Neural cell (in vitro differentiated cells): ENCODE measurements around the gene SPATS2. TPM values are rescaled to one million over a fixed set of nuclear protein-coding genes. Genes with fewer than 3 reads are reported as not detected.

Experiments used
- H2AFZ ChIP-seq: fragments of 200-600, 300-800 bp; sonication (generic), shearing (Covaris generic); 2 replicates; pipeline ENCODE4 v1.6.0; 2014; ENCODE audit warnings: low read depth, mild to moderate bottlenecking, antibody characterized with exemption, low read length, moderate library complexity
- H3F3A ChIP-seq: fragments of 200-600 bp; shearing (Covaris generic); 2 replicates; pipeline ENCODE4 v1.6.1; 2016; ENCODE audit warnings: mild to moderate bottlenecking, moderate library complexity, mixed read lengths, antibody characterized with exemption, low read length; ENCODE audit not compliant: insufficient read depth, poor library complexity, severe bottlenecking
- H3K27ac ChIP-seq: fragments of 200-600, 300-800 bp; sonication (generic), shearing (Covaris generic); 2 replicates; pipeline ENCODE4 v1.5.1; 2014; ENCODE audit warnings: mild to moderate bottlenecking, low read length, moderate library complexity
- H3K27me3 ChIP-seq: fragments of 300-800, 200-600 bp; sonication (generic), shearing (Covaris generic); 2 replicates; pipeline ENCODE4 v1.6.0; 2014; ENCODE audit warnings: mild to moderate bottlenecking, low read depth, low read length, moderate library complexity; ENCODE audit not compliant: insufficient read depth
- H3K36me3 ChIP-seq: fragments of 300-800, 200-600 bp; sonication (generic), shearing (Covaris generic); 2 replicates; pipeline ENCODE4 v1.5.1; 2014; ENCODE audit warnings: mild to moderate bottlenecking, antibody characterized with exemption, low read length, moderate library complexity; ENCODE audit not compliant: insufficient read depth
- H3K4me2 ChIP-seq: fragments of 300-800, 200-600 bp; sonication (generic), shearing (Covaris generic); 2 replicates; pipeline ENCODE4 v1.6.0; 2014; ENCODE audit warnings: mild to moderate bottlenecking, low read length
- H3K4me3 ChIP-seq: fragments of 300-800, 200-600 bp; sonication (generic), shearing (Covaris generic); 2 replicates; pipeline ENCODE4 v1.5.1; 2014; ENCODE audit warnings: mild to moderate bottlenecking, low read length, moderate library complexity
- H3K79me2 ChIP-seq: fragments of 200-600 bp; shearing (Covaris generic); replicated peaks from 2 replicates; pipeline ENCODE4 v1.6.0; 2014; ENCODE audit warnings: mild to moderate bottlenecking, low read length, moderate library complexity; ENCODE audit not compliant: insufficient read depth
- H3K9ac ChIP-seq: fragments of 300-800, 200-600 bp; sonication (generic), shearing (Covaris generic); 2 replicates; pipeline ENCODE4 v1.6.1; 2016; ENCODE audit warnings: mild to moderate bottlenecking, low read length, mixed read lengths
- H3K9me2 ChIP-seq: fragments of 200-600 bp; shearing (Covaris generic); 2 replicates; pipeline ENCODE4 v1.6.1; 2016; ENCODE audit warnings: mild to moderate bottlenecking, low read length, mixed read lengths; ENCODE audit not compliant: insufficient read depth
- H3K9me3 ChIP-seq: fragments of 200-600, 300-800 bp; sonication (generic), shearing (Covaris generic); 2 replicates; pipeline ENCODE4 v1.6.1; 2016; ENCODE audit warnings: mild to moderate bottlenecking, mixed run types, low read length, moderate library complexity, mixed read lengths
- H4K20me1 ChIP-seq: fragments of 200-600 bp; shearing (Covaris generic); 2 replicates; pipeline ENCODE4 v1.6.1; 2016; ENCODE audit warnings: mild to moderate bottlenecking, mixed run types; ENCODE audit not compliant: insufficient read depth
- CTCF ChIP-seq: fragments of 450-650 bp; IDR thresholded peaks from 2 replicates; pipeline ENCODE4 v1.5.1; 2014; ENCODE audit warnings: antibody characterized with exemption, mild to moderate bottlenecking, moderate library complexity; ENCODE audit not compliant: poor library complexity, severe bottlenecking
- EP300 ChIP-seq: fragments of 450-650 bp; conservative IDR thresholded peaks from 2 replicates; pipeline ENCODE4 v1.6.1; 2014; ENCODE audit warnings: antibody characterized with exemption, mild to moderate bottlenecking, moderate library complexity; ENCODE audit not compliant: poor library complexity, severe bottlenecking
- EZH2 ChIP-seq: fragments of 200-600, 300-800 bp; shearing (Covaris generic), sonication (generic); IDR thresholded peaks from 2 replicates; pipeline ENCODE4 v1.6.1; 2014; ENCODE audit warnings: antibody characterized with exemption, low read length, borderline replicate concordance, mild to moderate bottlenecking; ENCODE audit not compliant: insufficient read depth, poor library complexity, severe bottlenecking
- MXI1 ChIP-seq: fragments of 450-650 bp; conservative IDR thresholded peaks from 2 replicates; pipeline ENCODE4 v1.6.1; 2014; ENCODE audit warnings: antibody characterized with exemption, mild to moderate bottlenecking; ENCODE audit not compliant: poor library complexity, severe bottlenecking
- POLR2AphosphoS5 ChIP-seq: IDR thresholded peaks from 2 replicates; pipeline ENCODE4 v1.6.1; 2012
- RAD21 ChIP-seq: fragments of 450-650 bp; conservative IDR thresholded peaks from 2 replicates; pipeline ENCODE4 v1.6.1; 2014; ENCODE audit warnings: antibody characterized with exemption, mild to moderate bottlenecking, moderate library complexity
- REST ChIP-seq: IDR thresholded peaks from 2 replicates; pipeline ENCODE4 v1.6.1; 2012; ENCODE audit warnings: borderline replicate concordance
- SMC3 ChIP-seq: fragments of 450-650 bp; conservative IDR thresholded peaks from 2 replicates; pipeline ENCODE4 v1.6.1; 2014; ENCODE audit warnings: antibody characterized with exemption, mild to moderate bottlenecking, moderate library complexity; ENCODE audit not compliant: poor library complexity
- TAF1 ChIP-seq: IDR thresholded peaks from 2 replicates; pipeline ENCODE4 v1.6.1; 2012; ENCODE audit warnings: low read depth
- polyA plus RNA-seq: library from polyadenylated mRNA; depleted of rRNA; stranded (reverse); fragments of >200 nt; gene quantifications from 2 replicates; pipeline ENCODE4 v1.2.3, GENCODE V29; 2014

The SPATS2 gene
- polyA plus RNA-seq, 1 donor from 2014 or later, result 58.4 TPM

DNA sequence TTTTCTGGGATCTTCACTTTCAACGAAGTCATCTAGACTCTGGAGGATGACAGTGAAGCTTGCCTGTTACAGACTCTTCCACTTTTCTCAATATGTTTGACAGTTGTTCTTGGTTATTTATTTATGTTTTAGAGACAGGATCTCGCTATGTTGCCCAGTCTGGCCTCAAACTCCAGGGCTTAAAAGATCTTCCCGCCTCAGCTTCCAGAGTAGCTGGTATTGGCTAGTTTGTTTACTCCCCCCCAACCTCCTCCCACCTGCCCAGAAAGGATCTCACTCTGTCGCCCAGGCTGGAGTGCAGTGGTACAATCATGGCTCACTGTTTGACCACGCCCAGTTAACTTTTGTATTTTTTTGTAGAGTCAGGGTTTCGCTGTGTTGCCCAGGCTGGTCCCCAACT is 3.3 kb downstream of the SPATS2 start:
- H3F3A ChIP-seq, result no peaks in the 10 kb centered on the region
- H3K9me3 ChIP-seq, result no peaks in the 10 kb centered on the region
- H2AFZ ChIP-seq, result no peak overlapping the region
- peaks cover 52% of the 10 kb centered on the region for H3K79me2 ChIP-seq
- H4K20me1 ChIP-seq, result no peaks in the 10 kb centered on the region
- no peak overlapping the region for H3K4me3 ChIP-seq
- H3K27me3 ChIP-seq, result no peaks in the 10 kb centered on the region
- H3K9me2 ChIP-seq, result no peaks in the 10 kb centered on the region
- no peak overlapping the region for H3K9ac ChIP-seq
- H3K36me3 ChIP-seq, result no peaks in the 10 kb centered on the region
- H3K27ac ChIP-seq, result no peak overlapping the region
- no peak for TF ChIP-seq SMC3
- no peak for TF ChIP-seq EP300
- TF ChIP-seq EZH2, result no peak
- no peak for TF ChIP-seq MXI1
- no peak for TF ChIP-seq REST
- no peak for TF ChIP-seq TAF1
- TF ChIP-seq POLR2AphosphoS5, result no peak
- TF ChIP-seq CTCF, result no peak
- TF ChIP-seq RAD21, result no peak
- no peak overlapping the region for H3K4me2 ChIP-seq

GRCh38 chr12:49375406-49375805 is 8.1 kb downstream of the SPATS2 start:
- no peak overlapping the region for H3K4me3 ChIP-seq
- H4K20me1 ChIP-seq, result no peaks in the 10 kb centered on the region
- H3F3A ChIP-seq, result no peaks in the 10 kb centered on the region
- H2AFZ ChIP-seq, result no peak overlapping the region
- H3K9ac ChIP-seq, result no peak overlapping the region
- H3K36me3 ChIP-seq, result no peaks in the 10 kb centered on the region
- H3K27ac ChIP-seq, result no peak overlapping the region
- H3K27me3 ChIP-seq, result no peaks in the 10 kb centered on the region
- H3K4me2 ChIP-seq, result no peak overlapping the region
- TF ChIP-seq EP300 (no peak), CTCF (no peak), RAD21 (no peak), SMC3 (no peak), POLR2AphosphoS5 (no peak), TAF1 (no peak), MXI1 (no peak), EZH2 (no peak), REST (no peak)
- peaks cover 30% of the 10 kb centered on the region for H3K79me2 ChIP-seq
- no peaks in the 10 kb centered on the region for H3K9me2 ChIP-seq
- no peaks in the 10 kb centered on the region for H3K9me3 ChIP-seq
